GM19397 (cell line): ENCODE measurements around the gene DPYSL4.

Experiments used
- ATAC-seq: cut with Tn5 transposase; IDR thresholded peaks from one replicate; pipeline ENCODE4 v1.9.1; 2021; ENCODE audit warnings: mild to moderate bottlenecking, moderate library complexity; ENCODE audit not compliant: unreplicated experiment

The DPYSL4 gene

DNA sequence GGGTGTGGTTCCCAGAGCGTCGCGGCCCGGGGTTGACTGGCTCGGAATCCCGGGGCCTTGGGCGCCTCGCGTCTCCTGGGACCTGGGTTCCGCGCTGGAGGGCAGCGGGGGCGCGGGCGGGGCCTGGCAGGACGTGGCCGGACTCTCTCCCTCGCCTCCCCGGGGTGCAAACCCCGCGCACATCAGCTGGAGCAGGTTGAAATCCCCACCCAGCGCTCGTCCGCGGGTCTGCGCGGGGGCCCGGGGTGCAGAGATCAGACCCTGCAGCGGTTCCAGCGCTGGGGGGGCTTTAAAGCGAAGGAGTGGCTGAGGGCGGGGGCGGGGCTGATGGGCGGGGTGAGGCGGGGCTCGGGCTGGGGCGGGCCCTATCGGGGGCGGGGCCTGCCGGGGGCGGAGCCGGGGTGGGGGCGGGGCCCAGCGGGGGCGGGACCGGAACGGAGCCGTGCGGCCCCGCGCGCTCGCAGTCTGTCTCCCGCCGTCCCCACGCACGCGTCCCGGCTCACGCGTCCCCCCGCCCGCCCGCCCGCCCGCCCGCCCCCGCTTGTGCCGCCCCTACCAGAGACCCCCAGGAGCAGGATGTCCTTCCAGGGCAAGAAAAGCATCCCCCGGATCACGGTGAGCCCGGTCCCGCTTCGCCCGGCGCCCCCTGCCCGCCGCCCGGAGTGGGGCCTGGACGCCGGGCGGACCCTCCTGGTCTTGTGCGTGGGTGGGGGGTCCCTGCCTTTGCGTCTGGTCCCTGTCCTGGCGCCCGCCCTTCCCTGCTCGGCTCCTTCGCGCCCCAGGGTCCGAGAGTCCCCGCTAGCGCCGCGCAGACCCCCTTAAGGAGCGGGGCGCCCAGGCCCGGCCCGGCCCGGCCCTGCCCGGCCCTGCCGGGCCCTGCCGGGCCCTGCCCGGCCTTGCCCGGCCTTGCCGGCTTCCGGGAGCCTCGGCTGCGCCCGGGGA is at the start of gene DPYSL4:
Gene DPYSL4 (plus strand): TSS at position 461 of the 942 bp plus-strand sequence. CDS start 116 bp downstream, at position 577.
- no peak for ATAC-seq

GRCh38 chr10:132137111-132138072 is 49.4 kb upstream of the DPYSL4 start:
- ATAC-seq: no peak

DNA sequence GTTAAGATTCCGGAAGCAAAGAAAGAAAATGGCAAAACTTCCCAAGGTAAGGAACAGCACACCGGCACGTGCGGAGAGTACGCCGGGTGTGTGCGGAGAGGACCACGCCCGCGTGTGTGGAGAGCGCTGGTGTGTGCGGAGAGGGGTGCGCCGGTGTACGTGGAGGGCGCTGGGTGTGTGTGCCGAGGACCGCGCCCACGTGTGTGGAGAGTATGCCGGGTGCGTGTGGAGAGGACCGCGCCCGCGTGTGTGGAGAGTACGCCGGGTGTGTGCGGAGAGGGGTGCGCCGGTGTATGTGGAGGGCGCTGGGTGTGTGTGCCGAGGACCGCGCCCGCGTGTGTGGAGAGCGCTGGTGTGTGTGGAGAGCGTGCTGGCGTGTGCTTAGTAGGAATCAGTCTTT is 48.6 kb upstream of the DPYSL4 start:
- no peak for ATAC-seq

DNA sequence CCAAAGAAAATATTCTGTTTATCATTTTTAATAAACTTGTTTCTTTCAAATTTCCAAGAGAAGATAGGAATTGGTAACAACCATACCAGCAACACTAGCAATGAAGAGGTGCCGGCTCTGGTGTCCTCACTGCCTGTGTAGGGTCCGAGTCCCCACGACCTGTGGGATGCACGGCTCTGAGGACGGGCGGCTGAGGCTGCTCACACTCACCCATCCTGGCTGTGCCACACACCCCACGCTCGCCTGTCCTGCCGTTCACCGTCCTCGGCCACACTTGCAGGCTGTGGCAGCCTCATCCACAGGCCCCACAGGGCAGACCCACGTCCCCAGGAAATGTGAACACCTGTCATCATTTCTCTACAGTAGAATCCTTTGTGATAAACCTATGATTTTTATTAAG is 48.2 kb upstream of the DPYSL4 start:
- ATAC-seq: no peak

- ATAC-seq: no peak
Observed at GRCh38 chr10:132139526-132139925, 47.2 kb upstream of the DPYSL4 start.

DNA sequence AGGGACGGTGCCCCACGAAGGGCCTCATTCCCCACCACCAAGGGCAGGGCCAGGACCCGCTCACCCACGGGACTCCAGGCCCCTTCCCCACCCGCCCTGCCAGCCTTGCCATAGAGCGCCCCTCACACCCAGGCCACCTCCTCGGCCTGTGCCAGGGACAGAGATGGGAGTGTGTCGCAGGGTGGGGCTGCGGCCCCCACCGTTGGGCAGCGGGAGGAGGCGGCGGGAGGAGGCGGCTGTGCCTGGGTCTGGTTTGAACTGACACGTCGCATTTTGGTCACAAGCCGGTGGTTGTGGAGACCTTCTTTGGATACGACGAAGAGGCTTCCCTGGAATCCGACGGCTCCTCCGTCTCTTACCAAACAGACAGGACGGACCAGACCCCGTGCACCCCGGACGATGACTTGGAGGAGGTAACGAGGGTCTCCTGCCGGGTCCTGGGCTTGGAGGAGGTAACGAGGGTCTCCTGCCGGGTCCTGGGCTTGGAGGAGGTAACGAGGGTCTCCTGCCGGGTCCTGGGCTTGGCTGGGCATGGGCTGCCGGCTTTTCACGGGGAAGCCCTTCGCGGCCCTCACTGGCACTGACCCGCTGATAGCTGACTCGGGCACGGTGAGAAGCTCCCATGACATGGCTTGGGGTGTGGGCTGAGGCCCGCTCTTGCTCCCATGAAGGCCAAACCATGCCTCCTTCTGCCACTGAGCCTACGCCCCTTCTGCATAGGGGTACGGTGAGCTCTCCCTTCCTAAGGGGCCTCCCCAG is 46.4 kb upstream of the DPYSL4 start:
- ATAC-seq: no peak

GRCh38 chr10:132141076-132141475 is 45.7 kb upstream of the DPYSL4 start:
- no peak for ATAC-seq

DNA sequence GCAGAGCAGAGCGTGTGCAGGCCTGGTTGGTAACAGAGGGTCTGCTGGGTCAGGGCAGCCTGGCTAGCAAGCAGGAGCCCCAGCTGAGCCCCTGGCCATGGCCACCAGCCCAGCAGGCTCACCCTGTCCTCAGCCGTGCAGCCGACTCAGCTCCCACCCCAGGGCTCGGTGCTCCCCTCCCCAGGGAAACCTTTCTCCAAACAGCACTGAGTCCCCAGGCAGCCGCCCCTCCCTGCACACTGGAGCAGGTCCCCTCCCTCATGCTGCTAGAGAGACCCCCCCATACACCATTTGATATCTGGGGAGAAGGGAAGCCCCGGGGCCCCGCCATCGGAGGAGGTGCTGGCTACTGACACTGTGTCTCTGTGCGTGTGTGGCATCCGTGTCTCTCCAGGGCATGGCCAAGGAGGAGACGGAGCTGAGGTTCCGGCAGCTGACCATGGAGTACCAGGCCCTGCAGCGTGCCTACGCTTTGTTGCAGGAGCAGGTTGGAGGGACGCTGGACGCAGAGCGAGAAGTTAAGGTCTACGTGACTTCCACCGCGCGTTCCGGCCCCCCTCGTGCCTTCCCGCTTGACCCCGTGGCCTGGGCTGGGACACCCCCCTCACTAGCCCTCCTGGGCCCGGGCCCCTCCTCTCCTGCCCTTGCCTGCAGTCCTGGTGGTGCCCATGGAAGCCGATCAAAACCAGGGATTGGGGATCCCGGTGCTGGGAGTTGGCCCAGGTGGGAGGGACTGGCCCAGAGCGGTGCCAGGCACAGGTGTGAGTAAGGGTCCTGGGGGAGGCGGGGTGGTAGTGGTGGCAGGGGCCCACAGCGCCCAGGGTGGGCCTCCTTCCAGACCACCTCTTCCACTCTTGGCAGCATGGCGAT is 45.0 kb upstream of the DPYSL4 start:
- no peak for ATAC-seq

DNA sequence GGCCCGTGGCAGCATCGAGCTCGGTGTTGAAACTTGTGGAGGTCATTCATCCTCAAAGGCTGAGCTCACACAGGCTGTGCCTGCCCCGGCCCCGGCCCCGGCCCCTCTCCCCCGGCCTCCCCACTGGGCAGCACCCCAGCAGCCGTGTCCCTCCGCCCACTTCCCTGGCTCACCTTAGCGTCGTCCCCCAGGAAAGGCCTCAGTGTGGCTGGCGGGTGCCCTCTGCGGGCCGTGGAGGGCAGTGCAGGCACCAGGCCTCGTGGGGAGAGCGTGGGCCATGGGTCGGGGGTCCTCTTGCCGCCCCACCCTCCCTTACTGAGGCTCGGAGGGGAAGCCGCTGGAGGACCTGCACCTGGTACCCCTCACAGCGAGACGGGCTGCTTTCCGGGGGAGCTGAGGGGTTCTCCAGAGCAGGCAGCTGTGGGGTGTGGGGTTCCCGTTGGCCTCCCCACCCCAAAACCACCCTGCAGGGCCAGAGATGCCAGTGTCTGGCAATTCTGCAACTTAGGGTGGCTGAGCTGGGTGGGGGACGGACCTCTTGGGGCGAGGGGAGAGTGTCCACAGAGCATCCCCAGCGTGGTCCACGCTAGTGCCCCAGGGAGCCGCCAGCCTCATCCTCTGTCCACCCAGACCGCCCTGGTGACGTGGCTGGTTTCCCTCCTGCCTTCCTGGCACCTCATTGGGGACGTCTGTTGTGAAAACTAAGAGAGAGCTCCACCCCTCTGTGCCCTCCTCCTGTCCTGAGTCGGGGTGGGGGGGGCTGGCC is 44.2 kb upstream of the DPYSL4 start:
- ATAC-seq: no peak

DNA sequence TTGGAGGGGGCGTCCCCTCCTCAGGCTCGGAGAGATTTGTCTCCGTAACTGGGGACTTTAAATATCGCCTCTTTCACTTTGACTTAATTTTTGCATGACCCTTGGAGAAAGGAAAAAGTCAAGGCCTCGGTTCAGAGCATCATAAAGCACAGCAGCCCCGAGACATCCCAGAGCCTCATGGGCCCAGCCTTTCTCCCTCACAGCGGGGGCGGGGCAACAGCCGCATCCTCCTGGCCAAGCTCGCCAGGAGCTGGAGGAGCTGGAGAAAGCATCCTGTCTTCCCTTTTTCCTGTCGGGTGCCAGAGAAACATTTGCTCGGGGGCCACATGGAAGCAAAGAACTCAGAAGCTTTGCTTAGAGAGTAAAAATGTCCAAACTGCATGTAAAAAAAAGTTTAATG is 43.6 kb upstream of the DPYSL4 start:
- no peak for ATAC-seq

DNA sequence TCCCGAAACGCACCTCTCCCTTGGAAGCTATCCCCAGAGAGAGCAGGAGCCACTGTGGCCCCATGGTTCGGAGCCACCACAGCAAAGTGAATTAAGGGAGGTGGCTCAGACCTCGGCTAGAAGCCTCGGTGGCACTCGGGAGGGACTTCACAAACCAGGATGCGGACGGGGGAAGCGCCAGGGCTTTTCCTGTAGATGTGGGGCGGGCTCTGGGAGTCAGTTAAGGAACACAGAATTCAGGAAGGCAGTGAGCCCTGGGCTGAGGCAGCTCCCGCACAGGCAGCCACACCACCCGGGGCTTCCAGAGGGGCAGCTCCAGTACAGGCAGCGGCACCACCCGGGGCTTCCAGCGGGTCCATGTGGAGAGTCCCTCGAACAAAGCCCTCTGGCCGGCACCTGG is 42.7 kb upstream of the DPYSL4 start:
- no peak for ATAC-seq

- no peak for ATAC-seq
Observed at GRCh38 chr10:132145002-132145401, 41.7 kb upstream of the DPYSL4 start.

DNA sequence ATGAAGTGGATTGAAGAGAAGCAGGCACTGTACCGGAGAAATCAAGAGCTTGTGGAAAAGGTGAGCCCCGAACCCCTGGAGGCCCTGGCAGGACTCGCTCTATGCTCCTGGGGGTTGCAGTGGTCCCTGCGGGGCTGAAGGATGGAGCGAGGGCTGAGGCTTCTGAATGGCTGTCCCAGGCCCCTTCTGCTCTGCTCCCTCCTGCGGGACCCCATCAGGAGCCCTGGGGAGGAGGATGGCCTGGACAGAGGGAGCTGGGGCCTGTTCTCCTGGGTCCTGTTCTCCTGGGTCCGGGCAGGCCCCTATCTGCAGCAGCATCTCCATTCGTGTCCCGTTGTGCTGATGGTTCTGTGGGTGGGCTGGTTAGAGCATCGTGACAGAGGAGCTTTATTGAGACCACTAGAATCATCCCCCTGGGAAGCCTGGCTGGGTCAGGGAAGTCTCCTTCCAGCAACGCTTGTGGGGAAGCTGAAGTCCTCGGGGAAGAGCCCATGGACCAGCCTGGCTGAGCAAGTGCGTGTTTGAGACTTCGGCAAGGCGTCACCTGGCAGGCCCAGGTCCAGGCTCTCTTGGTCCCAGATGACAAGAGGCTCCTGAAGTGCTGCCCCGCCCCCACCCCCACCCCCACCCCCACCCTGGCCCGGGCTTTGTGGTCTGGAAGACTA is 41.1 kb upstream of the DPYSL4 start:
- ATAC-seq: no peak

DNA sequence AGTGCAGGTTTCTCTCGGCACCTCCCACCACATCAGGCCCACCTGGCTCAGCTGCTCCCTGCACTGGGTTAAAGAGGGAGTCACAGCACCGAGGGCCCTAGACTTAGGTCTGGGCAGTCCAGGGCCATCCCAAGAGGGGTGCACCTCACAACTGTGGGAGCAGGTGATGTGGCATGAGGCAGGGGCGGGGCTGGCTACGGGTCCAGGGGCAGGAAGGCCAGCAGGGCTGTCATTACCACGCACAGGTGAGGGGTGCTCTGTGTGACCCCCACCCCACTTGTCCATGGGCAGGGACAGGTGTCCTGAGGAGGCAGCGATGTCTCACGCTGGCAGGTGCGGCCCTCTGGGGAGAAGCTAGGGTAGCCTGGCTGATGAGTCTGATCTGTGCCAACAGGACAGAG is 40.5 kb upstream of the DPYSL4 start:
- no peak for ATAC-seq

GRCh38 chr10:132146941-132147915 is 39.5 kb upstream of the DPYSL4 start:
- no peak for ATAC-seq

GRCh38 chr10:132148261-132149251 is 38.2 kb upstream of the DPYSL4 start:
- ATAC-seq: no peak
